Breast epithelium (tissue), 4 donors: ENCODE results near the gene ACTMAP. TPM values are rescaled to one million over a fixed set of nuclear protein-coding genes. Genes with fewer than 3 reads are reported as not detected.

Experiments used
- DNase-seq, 2 donors: peaks; one replicate each; pipeline ENCODE4 v3.0.0-alpha.2; 2019; ENCODE audit warnings: low spot score in 2 of 2
- H3K27ac ChIP-seq, 2 donors: fragments of 200-600 bp; sonication (generic) in 1 of 2; one replicate each; pipeline ENCODE4 v1.5.1; 2016 to 2019; ENCODE audit warnings: mild to moderate bottlenecking in 1 of 2
- H3K27me3 ChIP-seq, 2 donors: fragments of 200-600 bp; sonication (generic) in 1 of 2; one replicate each; pipeline versions ENCODE4 v1.5.1 to v1.6.0; 2017 to 2019; ENCODE audit warnings: control low read depth in 1 of 2, mild to moderate bottlenecking in 1 of 2
- H3K36me3 ChIP-seq: fragments of 200-600 bp; one replicate; pipeline ENCODE4 v1.5.1; 2019
- H3K4me1 ChIP-seq, 2 donors: fragments of 200-600 bp; sonication (generic); one replicate each; pipeline ENCODE4 v1.5.1; 2016 to 2019; ENCODE audit warnings: control low read depth in 1 of 2
- H3K4me3 ChIP-seq, 3 donors: fragments of 200-600 bp; sonication (generic); 1 replicate in 2 of 3; 2 replicates in 1 of 3; pipeline ENCODE4 v1.5.1; 2016 to 2019; ENCODE audit warnings: mild to moderate bottlenecking in 3 of 3, moderate library complexity in 2 of 3
- H3K9me3 ChIP-seq, 2 donors: fragments of 200-600 bp; sonication (generic) in 1 of 2; one replicate each; pipeline ENCODE4 v1.5.1; 2016 to 2019; ENCODE audit warnings: control low read depth in 1 of 2
- CTCF ChIP-seq, 3 donors: fragments of 450-650 bp; IDR thresholded peaks; one replicate each; pipeline ENCODE4 v1.5.1; 2016 to 2017; ENCODE audit warnings: antibody characterized with exemption in 3 of 3, mild to moderate bottlenecking in 3 of 3, moderate library complexity in 3 of 3
- POLR2A ChIP-seq: fragments of 450-650 bp; IDR thresholded peaks from one replicate; pipeline ENCODE4 v1.6.1; 2016; ENCODE audit warnings: antibody characterized with exemption, mild to moderate bottlenecking, moderate library complexity
- POLR2AphosphoS5 ChIP-seq, 3 donors: sonication (generic); formaldehyde crosslinking; IDR thresholded peaks; one replicate each; pipeline ENCODE4 v1.6.1; 2017; ENCODE audit warnings: antibody characterized with exemption in 3 of 3
- intact Hi-C: fragments of 100-400 bp; cut with DNase I; formaldehyde crosslinking; loops from one replicate; pipeline ENCODE4 v1.15.1; 2023; ENCODE audit warnings: low total_unique reads
- total RNA-seq, 3 donors: library from RNA; depleted of rRNA; stranded (reverse); fragments of >200 nt; gene quantifications; one replicate each; pipeline ENCODE4 v1.1.0, GENCODE V29; 2016

Gene ACTMAP
- total RNA-seq, 3 donors from 2014 or later: 2.6 to 3.2 (median 2.9) TPM

- intact Hi-C loops: no loop called here
- Histone ChIP-seq H3K27ac (no peak overlapping the region), H3K27me3 (no peaks in the 10 kb centered on the region), H3K9me3 (no peaks in the 10 kb centered on the region), H3K4me1 (peaks cover 0 to 11% of the 10 kb centered on the region in 2 donors), H3K4me3 (no peak overlapping the region), H3K36me3 (peaks cover 9% of the 10 kb centered on the region)
- DNase-seq: no peak
- TF ChIP-seq POLR2A: no peak
- no peak for TF ChIP-seq CTCF (IDR thresholded peaks at IDR 0.05)
- no peak for TF ChIP-seq POLR2AphosphoS5 (IDR thresholded peaks at IDR 0.05)
Measured at GRCh38 chr19:40755248-40755624, 5.0 kb upstream of the ACTMAP start.

GRCh38 chr19:40754611-40755247, 4.5 kb upstream of the ACTMAP start:
- Histone ChIP-seq H3K4me3 (peak overlapping the region in 1 of 3 donors; percentile 6), H3K36me3 (peaks cover 8% of the 10 kb centered on the region), H3K27ac (peak overlapping the region; percentile 15 to 48), H3K27me3 (no peaks in the 10 kb centered on the region), H3K9me3 (no peaks in the 10 kb centered on the region), H3K4me1 (peaks cover 0 to 11% of the 10 kb centered on the region in 2 donors)
- no peak for TF ChIP-seq CTCF (IDR thresholded peaks at IDR 0.05)
- intact Hi-C loops: loop anchor here (5.0 kb wide), 1 partner anchor 92 kb away; no protein-coding TSS in a partner anchor
- no peak for DNase-seq

GRCh38 chr19:40752257-40752781, 2.0 kb upstream of the ACTMAP start:
- peaks cover 0 to 22% of the 10 kb centered on the region in 2 donors for H3K4me1 ChIP-seq
- intact Hi-C loops: loop anchor here (5.0 kb wide), 1 partner anchor 90 kb away; no protein-coding TSS in a partner anchor

GRCh38 chr19:40750874-40751537, 729 bp upstream of the ACTMAP start, which contains the start of gene SNRPA:
Gene SNRPA (plus strand): TSS chr19:40751203. CDS start chr19:40751409, 206 bp downstream.
- intact Hi-C loops: loop anchor here (1.0 to 5.0 kb wide), 2 partner anchors 36 to 89 kb away; no protein-coding TSS in a partner anchor

More at GRCh38 chr19:40752257-40752781, 2.0 kb upstream of the ACTMAP start:
- no peak for TF ChIP-seq POLR2A
- TF ChIP-seq CTCF (IDR thresholded peaks at IDR 0.05): no peak
- TF ChIP-seq POLR2AphosphoS5 (IDR thresholded peaks at IDR 0.05): no peak
- Histone ChIP-seq H3K27ac (peak overlapping the region in 1 of 2 donors; percentile 96), H3K4me3 (peak overlapping the region; percentile 62 to 86 (median 78)), H3K27me3 (no peaks in the 10 kb centered on the region), H3K9me3 (no peaks in the 10 kb centered on the region), H3K36me3 (no peaks in the 10 kb centered on the region)
- no peak for DNase-seq

More at GRCh38 chr19:40750874-40751537, 729 bp upstream of the ACTMAP start, which contains the start of gene SNRPA:
- Histone ChIP-seq H3K36me3 (no peaks in the 10 kb centered on the region), H3K27ac (peak within 1 kb of the TSS; percentile 93 to 96), H3K9me3 (no peaks in the 10 kb centered on the region), H3K4me3 (peak within 1 kb of the TSS; percentile 62 to 86 (median 78)), H3K27me3 (no peaks in the 10 kb centered on the region), H3K4me1 (peaks cover 0 to 22% of the 10 kb centered on the region in 2 donors)
- DNase-seq: peak; percentile 96 to 97
- peak; percentile 85 for TF ChIP-seq POLR2A
- TF ChIP-seq POLR2AphosphoS5 (IDR thresholded peaks at IDR 0.05): peak; percentile 83 to 90 (median 86)
- TF ChIP-seq CTCF (IDR thresholded peaks at IDR 0.05): no peak
